ENCODE data around the gene CPLX3.

GRCh38 chr15:74865316-74865715 is 38.9 kb downstream of the CPLX3 start:
- TF ChIP-seq POLR2A (IDR thresholded peaks at IDR 0.05; ENCODE audit: extremely low read depth, insufficient read length) (no peak), CTCF (IDR thresholded peaks at IDR 0.05; ENCODE audit: low read depth, low read length) (no peak), MAX (IDR thresholded peaks at IDR 0.05; ENCODE audit: low read depth, low read length) (no peak)

All from NB4 (cell line).